Upper lobe of left lung (tissue), 6 donors: Measurements from ENCODE around the gene FLRT2. TPM values are rescaled to one million over a fixed set of nuclear protein-coding genes. Genes with fewer than 3 reads are reported as not detected.

Experiments
- ATAC-seq, 2 donors: fragments of 200-7000 bp; cut with Tn5 transposase; one replicate each; pipeline ENCODE4 v1.9.1; 2022; ENCODE audit warnings: mild to moderate bottlenecking in 2 of 2, moderate library complexity in 2 of 2; ENCODE audit not compliant: low FRiP score in 2 of 2
- DNase-seq, 2 donors: peaks; one replicate each; pipeline ENCODE4 v3.0.0-alpha.2; 2019 to 2020
- H3K27ac ChIP-seq, 4 donors: fragments of 200-600 bp; sonication (generic); one replicate each; pipeline ENCODE4 v1.5.1; 2016 to 2019
- H3K27me3 ChIP-seq, 4 donors: fragments of 200-600 bp; sonication (generic); one replicate each; pipeline ENCODE4 v1.5.1; 2017 to 2019
- H3K36me3 ChIP-seq, 4 donors: fragments of 200-600 bp; sonication (generic); one replicate each; pipeline ENCODE4 v1.5.1; 2016 to 2019
- H3K4me1 ChIP-seq, 4 donors: fragments of 200-600 bp; sonication (generic); one replicate each; pipeline ENCODE4 v1.5.1; 2018 to 2019
- H3K4me3 ChIP-seq, 4 donors: fragments of 200-600 bp; sonication (generic); one replicate each; pipeline ENCODE4 v1.5.1; 2017 to 2019; ENCODE audit warnings: mild to moderate bottlenecking in 2 of 4, moderate library complexity in 1 of 4
- H3K9me3 ChIP-seq, 4 donors: fragments of 200-600 bp; sonication (generic); one replicate each; pipeline ENCODE4 v1.5.1; 2018 to 2019
- CTCF ChIP-seq, 6 experiments: fragments of 450-650 bp in 4 of 6; fragments of 200-600 bp in 2 of 6; sonication (generic) in 2 of 6; IDR thresholded peaks; one replicate each; pipeline ENCODE4 v1.5.1; 2016 to 2019; ENCODE audit warnings: antibody characterized with exemption in 6 of 6
- EP300 ChIP-seq, 4 donors: sonication (generic); formaldehyde crosslinking; IDR thresholded peaks; one replicate each; pipeline ENCODE4 v1.5.1; 2017; ENCODE audit warnings: antibody characterized with exemption in 4 of 4, control low read depth in 2 of 4
- POLR2A ChIP-seq, 4 donors: fragments of 450-650 bp; IDR thresholded peaks; one replicate each; pipeline ENCODE4 v1.5.1; 2016 to 2017; ENCODE audit warnings: antibody characterized with exemption in 4 of 4, mild to moderate bottlenecking in 2 of 4
- POLR2AphosphoS5 ChIP-seq, 2 donors: sonication (generic); formaldehyde crosslinking; IDR thresholded peaks; one replicate each; pipeline ENCODE4 v1.5.1; 2017; ENCODE audit warnings: antibody characterized with exemption in 2 of 2
- WGBS, 2 donors: methylation state at CpG; one replicate each; pipeline ENCODE4 v1.1.5; 2017 to 2018; 5-methylcytosine and 5-hydroxymethylcytosine counted together
- total RNA-seq, 6 donors: library from RNA; depleted of rRNA in 4 of 6; stranded (reverse); fragments of >200 nt in 4 of 6; gene quantifications; one replicate each; pipeline versions ENCODE4 v1.1.0 to v1.2.1, GENCODE V29; 2016 to 2021
- donor health status: DM: no; HTN: no; CAD: no; lungs with moderate emphysema.
- donor health status: DM: no; HTN: yes; CAD: no; lungs with severe emphysema.

Gene FLRT2
- total RNA-seq, 6 donors from 2014 or later = 0.91 to 24.1 (median 5.0) TPM

GRCh38 chr14:85617791-85618190, 87.8 kb downstream of the FLRT2 start:
- no peak for ATAC-seq
- TF ChIP-seq POLR2A (IDR thresholded peaks at IDR 0.05) = no peak
- TF ChIP-seq POLR2AphosphoS5 (IDR thresholded peaks at IDR 0.05) = no peak
- TF ChIP-seq CTCF (IDR thresholded peaks at IDR 0.05) = no peak
- no peak for TF ChIP-seq EP300 (IDR thresholded peaks at IDR 0.05)
- no peak for DNase-seq
- Histone ChIP-seq H3K36me3 (no peaks in the 10 kb centered on the region), H3K4me1 (no peaks in the 10 kb centered on the region), H3K27ac (no peak overlapping the region), H3K4me3 (no peak overlapping the region), H3K27me3 (no peaks in the 10 kb centered on the region), H3K9me3 (no peaks in the 10 kb centered on the region)
- 78 to 92% methylated on average over 2 of the region's 2 CpGs for WGBS, 2 donors

GRCh38 chr14:85618390-85618789, 88.4 kb downstream of the FLRT2 start:
- Histone ChIP-seq H3K4me1 (no peaks in the 10 kb centered on the region), H3K36me3 (no peaks in the 10 kb centered on the region), H3K27me3 (no peaks in the 10 kb centered on the region), H3K4me3 (no peak overlapping the region), H3K9me3 (no peaks in the 10 kb centered on the region), H3K27ac (no peak overlapping the region)
- whole genome bisulfite sequencing, 2 donors = 85 to 95% methylated on average over 4 of the region's 4 CpGs
- DNase-seq (no peak), ATAC-seq (no peak)
- TF ChIP-seq POLR2AphosphoS5 (IDR thresholded peaks at IDR 0.05) = no peak
- TF ChIP-seq EP300 (IDR thresholded peaks at IDR 0.05) = no peak
- no peak for TF ChIP-seq CTCF (IDR thresholded peaks at IDR 0.05)
- TF ChIP-seq POLR2A (IDR thresholded peaks at IDR 0.05) = no peak

GRCh38 chr14:85618978-85619377, 89.0 kb downstream of the FLRT2 start:
- WGBS, 2 donors = 94 to 98% methylated on average over 3 of the region's 3 CpGs
- TF ChIP-seq CTCF (IDR thresholded peaks at IDR 0.05) (no peak), POLR2A (IDR thresholded peaks at IDR 0.05) (no peak), EP300 (IDR thresholded peaks at IDR 0.05) (no peak), POLR2AphosphoS5 (IDR thresholded peaks at IDR 0.05) (no peak)
- Histone ChIP-seq H3K27me3 (no peaks in the 10 kb centered on the region), H3K9me3 (no peaks in the 10 kb centered on the region), H3K36me3 (no peaks in the 10 kb centered on the region), H3K27ac (no peak overlapping the region), H3K4me3 (no peak overlapping the region), H3K4me1 (no peaks in the 10 kb centered on the region)
- ATAC-seq (no peak), DNase-seq (no peak)

- Histone ChIP-seq H3K27ac (no peak overlapping the region), H3K9me3 (no peaks in the 10 kb centered on the region), H3K27me3 (no peaks in the 10 kb centered on the region), H3K4me1 (no peaks in the 10 kb centered on the region), H3K36me3 (no peaks in the 10 kb centered on the region), H3K4me3 (no peak overlapping the region)
- no peak for DNase-seq
- 49 to 55% methylated on average over 6 of the region's 6 CpGs for WGBS, 2 donors
- ATAC-seq = peak in 1 of 2 donors; percentile 28
- TF ChIP-seq CTCF (IDR thresholded peaks at IDR 0.05) (no peak), POLR2A (IDR thresholded peaks at IDR 0.05) (no peak), POLR2AphosphoS5 (IDR thresholded peaks at IDR 0.05) (no peak), EP300 (IDR thresholded peaks at IDR 0.05) (no peak)
Observed at GRCh38 chr14:85619851-85620250, 89.9 kb downstream of the FLRT2 start.

- H3K4me3 ChIP-seq = no peak overlapping the region
- no peaks in the 10 kb centered on the region for H3K27me3 ChIP-seq
- no peaks in the 10 kb centered on the region for H3K4me1 ChIP-seq
- H3K9me3 ChIP-seq = no peaks in the 10 kb centered on the region
- H3K27ac ChIP-seq = no peak overlapping the region
- DNase-seq = no peak
- peak in 1 of 2 donors; percentile 41 for ATAC-seq
- WGBS, 2 donors = 59 to 80% methylated on average over 3 of the region's 3 CpGs
- no peaks in the 10 kb centered on the region for H3K36me3 ChIP-seq
- TF ChIP-seq POLR2A (IDR thresholded peaks at IDR 0.05) (no peak), EP300 (IDR thresholded peaks at IDR 0.05) (no peak), POLR2AphosphoS5 (IDR thresholded peaks at IDR 0.05) (no peak), CTCF (IDR thresholded peaks at IDR 0.05) (no peak)
Observed at GRCh38 chr14:85620947-85621346, 91.0 kb downstream of the FLRT2 start.
